HepG2 (cell line): ENCODE results near the gene KLF3. TPM values are rescaled to one million over a fixed set of nuclear protein-coding genes. Genes with fewer than 3 reads are reported as not detected.

Experiments
- ARID5B ChIP-seq: IDR thresholded peaks from 2 replicates; pipeline ENCODE4 v1.4.0; 2020; ENCODE audit warnings: mild to moderate bottlenecking, missing genetic modification reagents
- FOXA1 ChIP-seq, 2 experiments: fragments of 450-650 bp in 1 of 2; sonication (generic) in 1 of 2; formaldehyde crosslinking in 1 of 2; IDR thresholded peaks; 2 replicates each; pipeline versions ENCODE4 v1.4.0 to v1.6.1; 2016 to 2020; ENCODE audit warnings: missing genetic modification reagents in 1 of 2
- HOXA3 ChIP-seq: sonication (generic); formaldehyde crosslinking; IDR thresholded peaks from 2 replicates; pipeline ENCODE4 v1.5.0; 2020; ENCODE audit warnings: missing genetic modification reagents
- IRF2 ChIP-seq: IDR thresholded peaks from 2 replicates; pipeline ENCODE4 v1.6.1; 2018; ENCODE audit warnings: missing genetic modification reagents, missing compliant biosample characterization
- MEIS1 ChIP-seq: sonication (generic); formaldehyde crosslinking; IDR thresholded peaks from 2 replicates; pipeline ENCODE4 v1.9.0; 2021; ENCODE audit warnings: mild to moderate bottlenecking, missing genetic modification reagents, moderate library complexity, borderline replicate concordance
- REPIN1 ChIP-seq: sonication (generic); formaldehyde crosslinking; IDR thresholded peaks from 2 replicates; pipeline ENCODE4 v1.8.0; 2022; ENCODE audit warnings: missing genetic modification reagents, low read depth, mild to moderate bottlenecking, borderline replicate concordance
- TCF7 ChIP-seq: sonication (generic); IDR thresholded peaks from 2 replicates; pipeline ENCODE4 v1.6.1; 2016; ENCODE audit warnings: antibody characterized with exemption, low read depth
- TFAP4 ChIP-seq: sonication (generic); IDR thresholded peaks from 2 replicates; pipeline ENCODE4 v1.6.1; 2016; ENCODE audit warnings: low read depth, borderline replicate concordance
- UBTF ChIP-seq: sonication (generic); formaldehyde crosslinking; IDR thresholded peaks from 2 replicates; pipeline ENCODE4 v1.4.0; 2020; ENCODE audit warnings: mild to moderate bottlenecking, missing genetic modification reagents
- ZFP91 ChIP-seq: sonication (generic); formaldehyde crosslinking; IDR thresholded peaks from 2 replicates; pipeline ENCODE4 v1.9.0; 2022; ENCODE audit warnings: missing genetic modification reagents, mild to moderate bottlenecking, borderline replicate concordance
- ZNF138 ChIP-seq: sonication (generic); formaldehyde crosslinking; IDR thresholded peaks from 2 replicates; pipeline ENCODE4 v1.5.0; 2020; ENCODE audit warnings: mild to moderate bottlenecking, low read depth, missing genetic modification reagents
- ZNF687 ChIP-seq: sonication (generic); formaldehyde crosslinking; IDR thresholded peaks from 2 replicates; pipeline ENCODE4 v1.5.1; 2020; ENCODE audit warnings: mild to moderate bottlenecking, missing genetic modification reagents, moderate library complexity
- polyA plus RNA-seq, 8 experiments: library from polyadenylated mRNA; depleted of rRNA in 3 of 8; stranded (reverse) in 7 of 8; unstranded in 1 of 8; fragments of >200 nt; fragmentation: Illumina TruSeq in 4 of 8; extraction: Trizol in 4 of 8; gene quantifications; 2 replicates each; pipeline versions ENCODE4 v1.2.1 to v1.2.3, GENCODE V29; 2011 to 2016; ENCODE audit warnings: low read depth in 4 of 8, missing spikeins in 1 of 8, mixed read lengths in 1 of 8; ENCODE audit not compliant: insufficient read depth in 1 of 8
- total RNA-seq, 5 experiments: library from RNA; depleted of rRNA; stranded (reverse); fragments of >200 nt; fragmentation: Illumina TruSeq; extraction: Trizol; gene quantifications; 2 replicates each; pipeline ENCODE4 v1.2.3, GENCODE V29; 2016; ENCODE audit warnings: low read depth in 1 of 5

The KLF3 gene
- total and polyA plus RNA-seq, 2 of the 13 experiments (the other 11 are each of a cell fraction or from before 2014, with no cell fraction given), result 29.1 to 37.8 TPM

GRCh38 chr4:38672397-38673129 is 8.6 kb downstream of the KLF3 start (continued):
- TF ChIP-seq ZNF687 (CRISPR knock-in tag) (peak; percentile 90), REPIN1 (CRISPR knock-in tag) (0 out of 2 replicates have a peak, but pooled peaks have one; percentile 36), IRF2 (CRISPR knock-in tag) (no peak), TFAP4 (peak; percentile 96), MEIS1 (CRISPR knock-in tag) (no peak), UBTF (CRISPR knock-in tag) (peak; percentile 37; the same call in 1 of the 2 replicates), ARID5B (CRISPR knock-in tag) (peak; percentile 39; the same call in 1 of the 2 replicates), TCF7 (peak; percentile 79), FOXA1 (IDR thresholded peaks at IDR 0.05) (no peak), FOXA1 (CRISPR knock-in tag; IDR thresholded peaks at IDR 0.05) (no peak), HOXA3 (CRISPR knock-in tag) (0 out of 2 replicates have a peak, but pooled peaks have one; percentile 21), ZNF138 (CRISPR knock-in tag) (peak; percentile 26; the same call in 1 of the 2 replicates), ZFP91 (peak; percentile 53; the same call in 1 of the 2 replicates)
